ENCODE data around the gene ARID4B. TPM values are rescaled to one million over a fixed set of nuclear protein-coding genes. Genes with fewer than 3 reads are reported as not detected.

ARID4B gene
- total and polyA plus RNA-seq, 2 of the 13 experiments (the other 11 are each of a cell fraction or from before 2014, with no cell fraction given): 9.7 to 24.6 TPM

DNA sequence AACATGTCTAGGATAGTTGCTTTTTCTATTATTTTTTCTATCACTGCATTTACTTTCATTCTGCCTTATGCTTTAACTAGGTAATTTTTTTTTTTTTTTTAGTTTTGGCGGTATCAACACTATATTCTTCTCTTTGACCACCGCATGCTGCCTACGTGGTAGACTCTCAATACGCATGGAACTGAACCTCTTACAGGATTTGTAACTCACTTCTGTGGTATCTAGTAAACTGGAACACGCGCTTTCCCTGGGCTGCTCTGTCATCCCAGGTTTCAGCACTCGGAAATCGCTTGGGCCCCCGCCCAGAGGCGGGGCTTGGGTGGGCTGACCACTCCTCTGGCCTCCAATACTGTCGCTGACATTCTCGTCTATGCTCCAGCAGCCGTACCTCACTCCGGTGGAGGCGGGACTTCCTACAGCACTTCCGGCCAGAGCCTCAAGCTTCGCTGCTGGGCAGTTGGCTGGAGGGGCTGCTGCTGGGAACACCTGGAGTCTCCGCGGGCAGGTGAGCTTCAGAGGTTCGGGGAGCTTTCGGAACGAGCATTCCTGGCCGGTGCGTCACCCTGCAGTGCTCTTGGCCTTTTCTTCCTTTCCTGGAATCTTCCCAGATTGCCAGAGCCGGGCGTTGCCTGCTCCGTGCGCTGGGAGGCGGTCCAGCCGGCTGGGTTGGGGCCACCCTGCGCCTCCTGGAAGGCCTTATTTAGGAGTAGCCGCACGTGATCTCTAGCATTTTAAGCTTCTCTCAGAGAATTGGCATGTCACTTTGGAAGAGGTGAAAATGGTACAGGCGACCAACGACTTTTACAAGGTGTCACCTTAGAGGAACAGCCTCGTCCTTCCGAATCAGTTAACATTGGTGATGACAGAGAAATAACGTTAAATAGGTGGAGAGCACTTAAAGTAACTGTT, 39.3 kb upstream of the ARID4B start, which contains the start of gene TBCE (continued):
- TF ChIP-seq, protein P1, sequence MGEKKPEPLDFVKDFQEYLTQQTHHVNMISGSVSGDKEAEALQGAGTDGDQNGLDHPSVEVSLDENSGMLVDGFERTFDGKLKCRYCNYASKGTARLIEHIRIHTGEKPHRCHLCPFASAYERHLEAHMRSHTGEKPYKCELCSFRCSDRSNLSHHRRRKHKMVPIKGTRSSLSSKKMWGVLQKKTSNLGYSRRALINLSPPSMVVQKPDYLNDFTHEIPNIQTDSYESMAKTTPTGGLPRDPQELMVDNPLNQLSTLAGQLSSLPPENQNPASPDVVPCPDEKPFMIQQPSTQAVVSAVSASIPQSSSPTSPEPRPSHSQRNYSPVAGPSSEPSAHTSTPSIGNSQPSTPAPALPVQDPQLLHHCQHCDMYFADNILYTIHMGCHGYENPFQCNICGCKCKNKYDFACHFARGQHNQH (CRISPR knock-in tag; IDR thresholded peaks at IDR 0.05): 0 out of 2 replicates have a peak, but pooled peaks have one; percentile 18
- no peak for TF ChIP-seq ZNF382 (CRISPR knock-in tag; IDR thresholded peaks at IDR 0.05; ENCODE audit: borderline replicate concordance)
- TF ChIP-seq ZNF772 (CRISPR knock-in tag; IDR thresholded peaks at IDR 0.05): 0 out of 2 replicates have a peak, but pooled peaks have one; percentile 53
- TF ChIP-seq UBTF (CRISPR knock-in tag; IDR thresholded peaks at IDR 0.05): peak; percentile 69
- TF ChIP-seq MED8 (CRISPR knock-in tag; IDR thresholded peaks at IDR 0.05; ENCODE audit: insufficient replicate concordance): peak; percentile 83
- TF ChIP-seq ZNF235 (CRISPR knock-in tag; IDR thresholded peaks at IDR 0.05; ENCODE audit: borderline replicate concordance): peak; percentile 72; the same call in 1 of the 2 replicates
- peak; percentile 80 for TF ChIP-seq XRCC5 (optimal IDR thresholded peaks at IDR 0.05; ENCODE audit: low read length)
- TF ChIP-seq ZNF205 (CRISPR knock-in tag; IDR thresholded peaks at IDR 0.05): peak; percentile 32; the same call in 1 of the 2 replicates
- TF ChIP-seq PATZ1 (CRISPR knock-in tag; IDR thresholded peaks at IDR 0.05): peak; percentile 45; the same call in 1 of the 2 replicates
- peak; percentile 73; the same call in 1 of the 2 replicates for TF ChIP-seq ZNF317 (CRISPR knock-in tag; IDR thresholded peaks at IDR 0.05)
- peak; percentile 78 for TF ChIP-seq NFYB (CRISPR knock-in tag; IDR thresholded peaks at IDR 0.05)
- TF ChIP-seq JARID2 (CRISPR knock-in tag; IDR thresholded peaks at IDR 0.05; ENCODE audit: insufficient replicate concordance): no peak
- TF ChIP-seq, protein P2, sequence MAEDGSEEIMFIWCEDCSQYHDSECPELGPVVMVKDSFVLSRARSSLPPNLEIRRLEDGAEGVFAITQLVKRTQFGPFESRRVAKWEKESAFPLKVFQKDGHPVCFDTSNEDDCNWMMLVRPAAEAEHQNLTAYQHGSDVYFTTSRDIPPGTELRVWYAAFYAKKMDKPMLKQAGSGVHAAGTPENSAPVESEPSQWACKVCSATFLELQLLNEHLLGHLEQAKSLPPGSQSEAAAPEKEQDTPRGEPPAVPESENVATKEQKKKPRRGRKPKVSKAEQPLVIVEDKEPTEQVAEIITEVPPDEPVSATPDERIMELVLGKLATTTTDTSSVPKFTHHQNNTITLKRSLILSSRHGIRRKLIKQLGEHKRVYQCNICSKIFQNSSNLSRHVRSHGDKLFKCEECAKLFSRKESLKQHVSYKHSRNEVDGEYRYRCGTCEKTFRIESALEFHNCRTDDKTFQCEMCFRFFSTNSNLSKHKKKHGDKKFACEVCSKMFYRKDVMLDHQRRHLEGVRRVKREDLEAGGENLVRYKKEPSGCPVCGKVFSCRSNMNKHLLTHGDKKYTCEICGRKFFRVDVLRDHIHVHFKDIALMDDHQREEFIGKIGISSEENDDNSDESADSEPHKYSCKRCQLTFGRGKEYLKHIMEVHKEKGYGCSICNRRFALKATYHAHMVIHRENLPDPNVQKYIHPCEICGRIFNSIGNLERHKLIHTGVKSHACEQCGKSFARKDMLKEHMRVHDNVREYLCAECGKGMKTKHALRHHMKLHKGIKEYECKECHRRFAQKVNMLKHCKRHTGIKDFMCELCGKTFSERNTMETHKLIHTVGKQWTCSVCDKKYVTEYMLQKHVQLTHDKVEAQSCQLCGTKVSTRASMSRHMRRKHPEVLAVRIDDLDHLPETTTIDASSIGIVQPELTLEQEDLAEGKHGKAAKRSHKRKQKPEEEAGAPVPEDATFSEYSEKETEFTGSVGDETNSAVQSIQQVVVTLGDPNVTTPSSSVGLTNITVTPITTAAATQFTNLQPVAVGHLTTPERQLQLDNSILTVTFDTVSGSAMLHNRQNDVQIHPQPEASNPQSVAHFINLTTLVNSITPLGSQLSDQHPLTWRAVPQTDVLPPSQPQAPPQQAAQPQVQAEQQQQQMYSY (CRISPR knock-in tag; IDR thresholded peaks at IDR 0.05): no peak
- TF ChIP-seq POGZ (CRISPR knock-in tag; IDR thresholded peaks at IDR 0.05): peak; percentile 75
- TF ChIP-seq KMT2B (CRISPR knock-in tag; IDR thresholded peaks at IDR 0.05): peak; percentile 91
- TF ChIP-seq, protein P3, sequence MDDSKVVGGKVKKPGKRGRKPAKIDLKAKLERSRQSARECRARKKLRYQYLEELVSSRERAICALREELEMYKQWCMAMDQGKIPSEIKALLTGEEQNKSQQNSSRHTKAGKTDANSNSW (CRISPR knock-in tag; IDR thresholded peaks at IDR 0.05; ENCODE audit: borderline replicate concordance): no peak
- TF ChIP-seq ZMYM4 (CRISPR knock-in tag; IDR thresholded peaks at IDR 0.05): peak; percentile 84
- TF ChIP-seq MBD4 (IDR thresholded peaks at IDR 0.05; ENCODE audit: borderline replicate concordance, low read length): no peak

Data from HepG2 (cell line).